Measurements from ENCODE around the gene ZNF17.

The ZNF17 gene

GRCh38 chr19:57434386-57435061 lies 23.6 kb downstream of the ZNF17 start:
- no peak for DNase-seq (ENCODE audit: low read depth)

GRCh38 chr19:57435062-57435978 lies 24.4 kb downstream of the ZNF17 start, which contains the start of gene ZNF749:
Gene ZNF749, plus strand, starts transcription at chr19:57435325. Its CDS starts 254 bp downstream, at chr19:57435579.
- DNase-seq (ENCODE audit: low read depth), result peak; percentile 94

- no peak for DNase-seq (ENCODE audit: low read depth)
These were observed 25.5 kb downstream of the ZNF17 start for GRCh38 chr19:57436417-57436816.

- DNase-seq (ENCODE audit: low read depth), result no peak
These were observed 27.0 kb downstream of the ZNF17 start for GRCh38 chr19:57437931-57438330.

DNA sequence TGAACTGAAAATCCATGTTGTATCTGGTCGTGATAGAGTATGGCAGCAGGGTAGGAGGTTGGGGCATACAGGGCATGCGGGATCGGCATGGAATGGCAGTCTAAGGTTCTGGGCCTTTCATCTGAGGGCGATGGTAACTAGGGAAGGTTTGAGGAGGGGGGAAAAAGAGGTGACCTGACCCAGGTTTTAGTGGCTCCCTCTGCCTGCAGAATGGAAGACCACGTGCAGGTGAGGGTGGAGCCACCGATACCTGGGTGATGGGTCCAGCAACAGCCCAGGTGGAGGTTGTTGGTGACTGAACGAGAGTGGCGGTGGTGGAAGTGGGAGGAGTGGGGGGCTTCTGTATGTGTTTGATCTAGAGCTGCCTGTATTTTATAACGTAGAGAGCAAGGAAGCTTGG lies 28.0 kb downstream of the ZNF17 start:
- no peak for DNase-seq (ENCODE audit: low read depth)

GRCh38 chr19:57441979-57442752 lies 31.2 kb downstream of the ZNF17 start:
- DNase-seq (ENCODE audit: low read depth), result no peak

- no peak for DNase-seq (ENCODE audit: low read depth)
These were observed 32.2 kb downstream of the ZNF17 start for GRCh38 chr19:57443121-57443696.

GRCh38 chr19:57452307-57452706 lies 41.3 kb downstream of the ZNF17 start:
- no peak for DNase-seq (ENCODE audit: low read depth)

DNA sequence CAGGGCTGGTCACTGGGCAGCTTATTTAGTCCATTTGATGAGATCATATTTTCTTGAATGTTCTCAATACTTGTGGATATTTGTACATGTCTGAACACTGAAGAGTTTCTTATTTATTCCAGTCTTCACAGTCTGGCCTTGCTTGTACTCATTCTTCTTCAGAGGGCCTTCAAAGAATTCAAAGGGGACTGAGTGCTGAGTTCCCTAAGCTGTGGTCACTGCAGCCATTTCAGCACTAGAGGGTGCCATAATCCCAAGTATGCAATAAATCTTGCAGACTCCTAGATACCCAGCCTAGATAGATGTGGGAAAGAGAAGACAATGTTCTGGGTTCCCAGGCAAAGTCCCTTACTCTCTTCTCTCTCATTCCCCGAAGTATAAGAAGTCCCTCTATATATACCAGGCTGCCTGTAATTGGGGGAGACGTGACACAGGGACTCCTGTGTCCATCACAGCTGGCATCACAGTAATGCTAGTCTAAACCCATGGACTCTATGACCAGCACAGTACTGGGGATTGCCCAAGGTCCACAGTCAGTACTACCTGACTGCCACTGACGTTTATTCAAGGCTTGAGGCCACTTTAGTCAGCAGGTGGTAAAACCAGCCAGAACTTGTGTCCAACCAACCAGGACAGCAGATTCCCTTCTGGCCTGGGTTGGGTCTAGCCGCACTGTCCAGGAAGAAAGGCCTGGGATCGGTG lies 54.9 kb downstream of the ZNF17 start:
- DNase-seq (ENCODE audit: low read depth), result no peak

DNA sequence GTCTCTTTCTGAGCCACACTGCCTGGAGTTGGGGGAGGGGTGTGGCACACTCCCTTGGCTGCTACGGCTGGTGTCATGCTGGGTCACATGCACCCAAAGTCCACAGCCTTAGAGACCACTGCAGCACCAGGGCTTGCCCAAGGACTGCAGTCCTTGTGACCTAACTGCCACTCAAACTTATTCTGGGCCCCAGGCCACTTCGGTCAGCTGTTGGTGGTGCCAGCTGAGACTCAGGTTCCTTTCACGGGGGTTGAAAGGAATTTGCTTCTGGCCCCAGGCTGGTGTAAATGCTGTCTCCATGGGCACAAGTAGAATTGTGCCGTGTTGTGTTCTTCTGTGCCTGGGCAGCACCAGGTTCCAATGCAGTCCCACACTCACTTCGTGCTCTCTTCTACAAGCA lies 55.5 kb downstream of the ZNF17 start:
- no peak for DNase-seq (ENCODE audit: low read depth)
